ENCODE data around the gene SLC6A1. TPM values are rescaled to one million over a fixed set of nuclear protein-coding genes. Genes with fewer than 3 reads are reported as not detected.

SLC6A1 gene
- total RNA-seq, 1 experiment from 2014 or later: not detected

DNA sequence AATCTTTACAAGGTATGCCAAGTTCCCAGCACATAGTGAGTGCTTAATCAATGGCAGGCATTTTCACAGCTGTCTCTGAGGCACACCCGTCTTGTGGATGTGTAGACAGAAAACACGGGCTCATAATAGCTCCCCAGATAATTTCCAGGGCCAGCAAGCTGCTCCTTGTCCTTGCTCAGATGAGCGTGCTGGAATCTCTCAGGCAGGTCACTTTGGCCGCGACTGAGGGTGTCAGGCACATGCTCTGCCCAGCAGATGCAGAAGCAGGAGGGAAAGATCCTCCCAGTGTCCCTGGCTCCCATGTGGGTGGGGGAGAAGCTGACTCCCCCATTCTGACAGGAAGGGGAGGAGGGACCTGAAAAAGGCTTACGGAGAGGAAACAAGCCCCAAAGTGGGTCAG lies 35.6 kb upstream of the SLC6A1 start:
- TF ChIP-seq, protein P1, sequence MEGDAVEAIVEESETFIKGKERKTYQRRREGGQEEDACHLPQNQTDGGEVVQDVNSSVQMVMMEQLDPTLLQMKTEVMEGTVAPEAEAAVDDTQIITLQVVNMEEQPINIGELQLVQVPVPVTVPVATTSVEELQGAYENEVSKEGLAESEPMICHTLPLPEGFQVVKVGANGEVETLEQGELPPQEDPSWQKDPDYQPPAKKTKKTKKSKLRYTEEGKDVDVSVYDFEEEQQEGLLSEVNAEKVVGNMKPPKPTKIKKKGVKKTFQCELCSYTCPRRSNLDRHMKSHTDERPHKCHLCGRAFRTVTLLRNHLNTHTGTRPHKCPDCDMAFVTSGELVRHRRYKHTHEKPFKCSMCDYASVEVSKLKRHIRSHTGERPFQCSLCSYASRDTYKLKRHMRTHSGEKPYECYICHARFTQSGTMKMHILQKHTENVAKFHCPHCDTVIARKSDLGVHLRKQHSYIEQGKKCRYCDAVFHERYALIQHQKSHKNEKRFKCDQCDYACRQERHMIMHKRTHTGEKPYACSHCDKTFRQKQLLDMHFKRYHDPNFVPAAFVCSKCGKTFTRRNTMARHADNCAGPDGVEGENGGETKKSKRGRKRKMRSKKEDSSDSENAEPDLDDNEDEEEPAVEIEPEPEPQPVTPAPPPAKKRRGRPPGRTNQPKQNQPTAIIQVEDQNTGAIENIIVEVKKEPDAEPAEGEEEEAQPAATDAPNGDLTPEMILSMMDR (conservative IDR thresholded peaks at IDR 0.05; ENCODE audit: low read depth, low read length): no peak
- no peak for TF ChIP-seq EZH2 (IDR thresholded peaks at IDR 0.05; ENCODE audit: borderline replicate concordance, low read depth, low read length, poor library complexity, severe bottlenecking)
- no peaks in the 10 kb centered on the region for H3K4me1 ChIP-seq (ENCODE audit: insufficient read depth, low read length, poor library complexity, severe bottlenecking)
- H3K9me3 ChIP-seq (ENCODE audit: low read depth, low read length, poor library complexity, severe bottlenecking): no peaks in the 10 kb centered on the region
- H3K4me3 ChIP-seq (ENCODE audit: low read depth, low read length, poor library complexity, severe bottlenecking): no peak overlapping the region
- DNase-seq (ENCODE audit: low spot score): no peak
- CTCF ChIA-PET: no interaction called here
- POLR2A ChIA-PET (ENCODE audit: low non-redundant PET): no interaction called here
- H3K27ac ChIP-seq (ENCODE audit: low read depth, low read length, poor library complexity, severe bottlenecking): no peak overlapping the region
- no peaks in the 10 kb centered on the region for H3K36me3 ChIP-seq (ENCODE audit: insufficient read depth, low read length, poor library complexity, severe bottlenecking)
- H3K27me3 ChIP-seq (replicated peaks; ENCODE audit: insufficient read depth, low read depth, low read length, poor library complexity): no peaks in the 10 kb centered on the region
- intact Hi-C loops (cut with micrococcal nuclease; ENCODE audit: unreplicated experiment): no loop called here
- no TSS peak for BruUV-seq (replicated peaks)

DNA sequence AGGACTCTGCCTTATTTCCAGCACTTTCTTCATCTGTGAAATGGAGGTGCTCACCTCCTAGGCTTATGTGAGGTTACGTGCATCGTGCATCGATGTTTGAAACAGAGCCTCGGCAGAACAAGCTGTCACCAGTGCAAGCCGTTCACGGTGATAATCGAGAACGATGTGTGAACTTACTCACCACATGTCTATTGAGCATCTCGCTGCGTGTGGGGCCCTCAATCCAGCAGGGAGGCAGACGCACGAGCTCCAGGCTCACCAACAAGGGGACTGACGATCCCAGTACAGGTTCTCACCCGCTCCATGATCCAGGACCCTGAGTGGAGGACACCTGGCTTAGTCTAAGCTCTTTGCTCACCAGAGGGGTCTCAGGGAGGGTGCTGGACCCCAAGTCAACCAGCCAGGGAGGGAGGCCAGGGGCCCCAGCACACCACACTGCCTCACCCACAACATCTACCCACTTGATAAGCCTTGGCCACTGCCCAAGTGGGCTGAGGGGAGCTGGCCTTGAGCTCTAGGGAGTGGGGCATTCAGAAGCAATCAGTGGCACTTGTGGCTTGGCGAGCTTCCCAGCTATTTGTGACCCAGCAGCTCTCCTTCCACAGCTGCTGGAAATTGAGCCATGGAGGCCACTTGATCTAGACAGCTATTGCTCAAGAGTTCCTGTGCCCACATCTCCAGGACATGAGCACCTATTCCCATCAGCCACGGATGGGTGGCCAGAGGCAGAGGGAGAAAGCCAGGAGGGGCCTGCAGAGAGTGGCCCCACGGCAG lies 34.4 kb upstream of the SLC6A1 start:
- no peak for TF ChIP-seq EZH2 (IDR thresholded peaks at IDR 0.05; ENCODE audit: borderline replicate concordance, low read depth, low read length, poor library complexity, severe bottlenecking)
- TF ChIP-seq, protein P1 (conservative IDR thresholded peaks at IDR 0.05; ENCODE audit: low read depth, low read length): no peak
- Histone ChIP-seq H3K36me3 (ENCODE audit: insufficient read depth, low read length, poor library complexity, severe bottlenecking) (no peaks in the 10 kb centered on the region), H3K27ac (ENCODE audit: low read depth, low read length, poor library complexity, severe bottlenecking) (no peak overlapping the region), H3K4me1 (ENCODE audit: insufficient read depth, low read length, poor library complexity, severe bottlenecking) (no peaks in the 10 kb centered on the region), H3K9me3 (ENCODE audit: low read depth, low read length, poor library complexity, severe bottlenecking) (no peaks in the 10 kb centered on the region), H3K4me3 (ENCODE audit: low read depth, low read length, poor library complexity, severe bottlenecking) (no peak overlapping the region), H3K27me3 (replicated peaks; ENCODE audit: insufficient read depth, low read depth, low read length, poor library complexity) (no peaks in the 10 kb centered on the region)
- ChIA-PET CTCF (no interaction called here), POLR2A (ENCODE audit: low non-redundant PET) (no interaction called here)
- intact Hi-C loops (cut with micrococcal nuclease; ENCODE audit: unreplicated experiment): no loop called here
- DNase-seq (ENCODE audit: low spot score): peak; percentile 33
- no TSS peak for BruUV-seq (replicated peaks)

GRCh38 chr3:10960255-10960654 lies 32.3 kb upstream of the SLC6A1 start:
- no peak overlapping the region for H3K4me3 ChIP-seq (ENCODE audit: low read depth, low read length, poor library complexity, severe bottlenecking)
- H3K9me3 ChIP-seq (ENCODE audit: low read depth, low read length, poor library complexity, severe bottlenecking): no peaks in the 10 kb centered on the region
- no peaks in the 10 kb centered on the region for H3K36me3 ChIP-seq (ENCODE audit: insufficient read depth, low read length, poor library complexity, severe bottlenecking)
- no peaks in the 10 kb centered on the region for H3K4me1 ChIP-seq (ENCODE audit: insufficient read depth, low read length, poor library complexity, severe bottlenecking)
- no peak for TF ChIP-seq EZH2 (IDR thresholded peaks at IDR 0.05; ENCODE audit: borderline replicate concordance, low read depth, low read length, poor library complexity, severe bottlenecking)
- TF ChIP-seq, protein P1 (conservative IDR thresholded peaks at IDR 0.05; ENCODE audit: low read depth, low read length): no peak
- no peaks in the 10 kb centered on the region for H3K27me3 ChIP-seq (replicated peaks; ENCODE audit: insufficient read depth, low read depth, low read length, poor library complexity)
- no TSS peak for BruUV-seq (replicated peaks)
- ChIA-PET POLR2A (ENCODE audit: low non-redundant PET) (no interaction called here), CTCF (no interaction called here)
- H3K27ac ChIP-seq (ENCODE audit: low read depth, low read length, poor library complexity, severe bottlenecking): no peak overlapping the region
- intact Hi-C loops (cut with micrococcal nuclease; ENCODE audit: unreplicated experiment): no loop called here
- no peak for DNase-seq (ENCODE audit: low spot score)
